Keratinocyte (primary cell): ENCODE results near the gene CUL4A.
"Not testable (repeated sequence)": the region's sequence is repeated elsewhere in the genome, so short reads cannot be mapped to it uniquely, and the experiment has no call there.

Experiments used
- EZH2 ChIP-seq: IDR thresholded peaks from one replicate; pipeline ENCODE4 v1.6.1; 2012; ENCODE audit warnings: inconsistent platforms, mild to moderate bottlenecking, low read length, moderate library complexity
- TF ChIP-seq, protein P1 (sequence below), 3 experiments: IDR thresholded peaks in 1 of 3; conservative IDR thresholded peaks in 1 of 3; optimal IDR thresholded peaks in 1 of 3; 2 replicates in 2 of 3; 3 replicates in 1 of 3; pipeline versions ENCODE3 to v1.5.1; 2011; ENCODE audit warnings: low read length in 3 of 3, mild to moderate bottlenecking in 3 of 3, moderate library complexity in 2 of 3, control low read depth in 1 of 3, inconsistent platforms in 1 of 3; ENCODE audit not compliant: insufficient read depth in 2 of 3; ENCODE audit errors: extremely low read depth in 1 of 3

DNA sequence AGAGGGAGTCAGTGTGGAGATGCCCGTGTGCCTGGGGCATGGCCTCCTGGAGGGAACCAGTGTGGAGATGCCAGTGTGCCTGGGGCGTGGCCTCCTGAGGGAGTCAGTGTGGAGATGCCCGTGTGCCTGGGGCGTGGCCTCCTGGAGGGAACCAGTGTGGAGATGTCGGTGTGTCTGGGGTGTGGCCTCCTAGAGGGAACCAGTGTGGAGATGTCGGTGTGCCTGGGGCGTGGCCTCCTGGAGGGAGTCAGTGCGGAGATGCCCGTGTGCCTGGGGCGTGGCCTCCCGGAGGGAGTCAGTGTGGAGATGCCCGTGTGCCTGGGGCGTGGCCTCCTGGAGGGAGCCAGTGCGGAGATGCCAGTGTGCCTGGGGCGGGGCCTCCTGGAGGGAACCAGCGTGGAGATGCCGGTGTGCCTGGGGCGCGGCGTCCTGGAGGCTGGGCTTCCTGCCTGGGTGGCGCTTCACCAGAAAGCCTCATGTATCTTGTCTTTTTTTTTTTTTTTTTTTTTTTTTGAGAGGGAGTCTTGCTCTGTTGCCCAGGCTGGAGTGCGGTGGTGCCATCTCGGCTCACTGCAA, 105.6 kb downstream of the CUL4A start:
- TF ChIP-seq, protein P1, sequence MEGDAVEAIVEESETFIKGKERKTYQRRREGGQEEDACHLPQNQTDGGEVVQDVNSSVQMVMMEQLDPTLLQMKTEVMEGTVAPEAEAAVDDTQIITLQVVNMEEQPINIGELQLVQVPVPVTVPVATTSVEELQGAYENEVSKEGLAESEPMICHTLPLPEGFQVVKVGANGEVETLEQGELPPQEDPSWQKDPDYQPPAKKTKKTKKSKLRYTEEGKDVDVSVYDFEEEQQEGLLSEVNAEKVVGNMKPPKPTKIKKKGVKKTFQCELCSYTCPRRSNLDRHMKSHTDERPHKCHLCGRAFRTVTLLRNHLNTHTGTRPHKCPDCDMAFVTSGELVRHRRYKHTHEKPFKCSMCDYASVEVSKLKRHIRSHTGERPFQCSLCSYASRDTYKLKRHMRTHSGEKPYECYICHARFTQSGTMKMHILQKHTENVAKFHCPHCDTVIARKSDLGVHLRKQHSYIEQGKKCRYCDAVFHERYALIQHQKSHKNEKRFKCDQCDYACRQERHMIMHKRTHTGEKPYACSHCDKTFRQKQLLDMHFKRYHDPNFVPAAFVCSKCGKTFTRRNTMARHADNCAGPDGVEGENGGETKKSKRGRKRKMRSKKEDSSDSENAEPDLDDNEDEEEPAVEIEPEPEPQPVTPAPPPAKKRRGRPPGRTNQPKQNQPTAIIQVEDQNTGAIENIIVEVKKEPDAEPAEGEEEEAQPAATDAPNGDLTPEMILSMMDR (optimal IDR thresholded peaks at IDR 0.05 in 1 of 3, IDR thresholded peaks at IDR 0.05 in 1 of 3, conservative IDR thresholded peaks at IDR 0.05 in 1 of 3; ENCODE audit: extremely low read depth in 1 of 3, insufficient read depth in 2 of 3, low read length in 3 of 3), result not testable (repeated sequence)
- TF ChIP-seq EZH2, result not testable (repeated sequence)
